Prostate gland (tissue), 2 donors: Measurements from ENCODE around the gene ADGRE1. TPM values are rescaled to one million over a fixed set of nuclear protein-coding genes. Genes with fewer than 3 reads are reported as not detected.
A peak's percentile ranks its signal among the peaks of the same experiment; 100 is the strongest.

Experiments used
- DNase-seq: peaks from one replicate; pipeline ENCODE4 v3.0.0-alpha.2; 2019; ENCODE audit warnings: low spot score
- H3K27ac ChIP-seq, 2 donors: fragments of 200-600 bp; sonication (generic); 2 replicates each; pipeline ENCODE4 v1.5.1; 2017 to 2019
- H3K27me3 ChIP-seq: fragments of 200-600 bp; sonication (generic); replicated peaks from 2 replicates; pipeline ENCODE4 v1.5.1; 2019; ENCODE audit not compliant: insufficient read depth
- H3K36me3 ChIP-seq, 2 donors: fragments of 200-600 bp; sonication (generic); 1 replicate in 1 of 2; 2 replicates in 1 of 2; pipeline versions ENCODE4 v1.5.1 to v1.8.1; 2017 to 2019
- H3K4me1 ChIP-seq: fragments of 200-600 bp; sonication (generic); replicated peaks from 2 replicates; pipeline ENCODE4 v1.5.1; 2019
- H3K4me3 ChIP-seq, 2 donors: fragments of 200-600 bp; sonication (generic); 2 replicates each; pipeline ENCODE4 v1.5.1; 2017 to 2019
- H3K9me3 ChIP-seq: fragments of 200-600 bp; sonication (generic); 2 replicates; pipeline ENCODE4 v1.5.1; 2017
- POLR2A ChIP-seq: fragments of 450-650 bp; IDR thresholded peaks from one replicate; pipeline ENCODE4 v1.6.1; 2016; ENCODE audit warnings: antibody characterized with exemption, mild to moderate bottlenecking
- POLR2AphosphoS5 ChIP-seq: sonication (generic); formaldehyde crosslinking; IDR thresholded peaks from one replicate; pipeline ENCODE4 v1.6.1; 2017; ENCODE audit warnings: antibody characterized with exemption
- WGBS: methylation state at CpG from one replicate; pipeline ENCODE4 v1.1.5; 2018; 5-methylcytosine and 5-hydroxymethylcytosine counted together
- intact Hi-C: fragments of 100-400 bp; cut with DNase I; formaldehyde crosslinking; loops from one replicate; pipeline ENCODE4 v1.14.2; 2022
- total RNA-seq, 2 donors: library from RNA; depleted of rRNA; stranded (reverse); fragments of >200 nt; gene quantifications; one replicate each; pipeline ENCODE4 v1.1.0, GENCODE V29; 2016
- TF ChIP-seq, protein P1 (sequence below), 4 experiments: fragments of 200-600 bp in 2 of 4; fragments of 450-650 bp in 2 of 4; sonication (generic) in 2 of 4; IDR thresholded peaks; 1 replicate in 3 of 4; 2 replicates in 1 of 4; pipeline ENCODE4 v1.5.1; 2016 to 2019; ENCODE audit warnings: antibody characterized with exemption in 4 of 4, mild to moderate bottlenecking in 2 of 4, moderate library complexity in 2 of 4

Gene ADGRE1
- total RNA-seq, 2 donors from 2014 or later = 1.2 TPM; not detected in 1

DNA sequence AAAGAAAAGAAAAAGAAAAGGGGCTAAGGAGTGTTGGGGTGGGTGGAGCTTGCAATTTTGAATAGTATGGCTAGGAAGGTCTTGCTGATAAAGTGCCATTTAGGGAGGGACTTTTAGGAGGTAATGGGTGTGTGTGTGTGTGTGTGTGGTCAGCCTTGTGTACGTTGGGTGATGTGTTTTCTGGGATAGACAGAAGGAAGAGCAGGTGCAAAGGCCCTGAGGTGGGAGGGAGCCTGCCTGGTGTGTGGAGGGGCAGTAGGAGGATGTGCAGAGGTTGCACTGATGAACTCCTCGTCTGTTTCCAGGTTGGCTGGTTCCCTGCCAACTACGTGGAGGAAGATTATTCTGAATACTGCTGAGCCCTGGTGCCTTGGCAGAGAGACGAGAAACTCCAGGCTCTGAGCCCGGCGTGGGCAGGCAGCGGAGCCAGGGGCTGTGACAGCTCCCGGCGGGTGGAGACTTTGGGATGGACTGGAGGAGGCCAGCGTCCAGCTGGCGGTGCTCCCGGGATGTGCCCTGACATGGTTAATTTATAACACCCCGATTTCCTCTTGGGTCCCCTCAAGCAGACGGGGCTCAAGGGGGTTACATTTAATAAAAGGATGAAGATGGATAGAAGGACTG is 30.5 kb upstream of the ADGRE1 start:
- TF ChIP-seq, protein P1, sequence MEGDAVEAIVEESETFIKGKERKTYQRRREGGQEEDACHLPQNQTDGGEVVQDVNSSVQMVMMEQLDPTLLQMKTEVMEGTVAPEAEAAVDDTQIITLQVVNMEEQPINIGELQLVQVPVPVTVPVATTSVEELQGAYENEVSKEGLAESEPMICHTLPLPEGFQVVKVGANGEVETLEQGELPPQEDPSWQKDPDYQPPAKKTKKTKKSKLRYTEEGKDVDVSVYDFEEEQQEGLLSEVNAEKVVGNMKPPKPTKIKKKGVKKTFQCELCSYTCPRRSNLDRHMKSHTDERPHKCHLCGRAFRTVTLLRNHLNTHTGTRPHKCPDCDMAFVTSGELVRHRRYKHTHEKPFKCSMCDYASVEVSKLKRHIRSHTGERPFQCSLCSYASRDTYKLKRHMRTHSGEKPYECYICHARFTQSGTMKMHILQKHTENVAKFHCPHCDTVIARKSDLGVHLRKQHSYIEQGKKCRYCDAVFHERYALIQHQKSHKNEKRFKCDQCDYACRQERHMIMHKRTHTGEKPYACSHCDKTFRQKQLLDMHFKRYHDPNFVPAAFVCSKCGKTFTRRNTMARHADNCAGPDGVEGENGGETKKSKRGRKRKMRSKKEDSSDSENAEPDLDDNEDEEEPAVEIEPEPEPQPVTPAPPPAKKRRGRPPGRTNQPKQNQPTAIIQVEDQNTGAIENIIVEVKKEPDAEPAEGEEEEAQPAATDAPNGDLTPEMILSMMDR (IDR thresholded peaks at IDR 0.05) = no peak
- TF ChIP-seq POLR2A = no peak
- TF ChIP-seq POLR2AphosphoS5 = no peak
- Histone ChIP-seq H3K4me3 (no peak overlapping the region), H3K36me3 (no peaks in the 10 kb centered on the region), H3K4me1 (no peaks in the 10 kb centered on the region), H3K27ac (no peak overlapping the region), H3K9me3 (no peaks in the 10 kb centered on the region), H3K27me3 (no peaks in the 10 kb centered on the region)
- intact Hi-C loops = no loop called here
- 13% methylated on average over 14 of the region's 14 CpGs for WGBS
- no peak for DNase-seq

- WGBS = 83% methylated on average over 10 of the region's 10 CpGs
- Histone ChIP-seq H3K4me3 (no peak overlapping the region), H3K27me3 (no peaks in the 10 kb centered on the region), H3K9me3 (no peaks in the 10 kb centered on the region), H3K36me3 (no peaks in the 10 kb centered on the region), H3K27ac (no peak overlapping the region), H3K4me1 (no peaks in the 10 kb centered on the region)
- intact Hi-C loops = loop anchor here (2.0 to 5.0 kb wide), 3 partner anchors 124 to 345 kb away; partner anchors contain the start of genes GPR108 and TRIP10
- no peak for DNase-seq
- TF ChIP-seq, protein P1 (IDR thresholded peaks at IDR 0.05) = no peak
- TF ChIP-seq POLR2AphosphoS5 (no peak), POLR2A (no peak)
Measured at GRCh38 chr19:6861683-6862286, 25.6 kb upstream of the ADGRE1 start.

DNA sequence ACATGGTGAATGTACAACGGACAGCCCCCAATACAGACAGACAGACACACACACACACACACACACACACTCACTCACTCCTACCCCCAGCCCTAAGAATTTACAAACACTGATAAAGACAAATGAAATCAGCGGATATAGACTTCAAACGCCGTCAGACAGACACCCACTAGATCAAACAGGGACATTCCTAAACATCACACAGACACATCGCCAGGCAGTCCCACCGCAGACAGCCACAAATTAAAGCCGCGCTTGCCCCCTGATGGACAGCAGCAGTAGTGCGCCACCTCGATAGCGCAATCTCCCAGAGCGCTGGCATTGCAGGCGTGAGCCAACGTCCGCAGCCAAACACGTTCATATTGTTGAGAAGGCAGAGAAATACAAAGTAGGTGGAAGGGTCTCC is 24.7 kb upstream of the ADGRE1 start:
- WGBS = 5% methylated on average over 16 of the region's 16 CpGs
- no peak overlapping the region for H3K4me3 ChIP-seq
- intact Hi-C loops = loop anchor here (2.0 to 5.0 kb wide), 3 partner anchors 125 to 346 kb away; partner anchors contain the start of genes GPR108 and TRIP10
- H3K36me3 ChIP-seq = no peaks in the 10 kb centered on the region
- peak; percentile 79 for DNase-seq
- no peaks in the 10 kb centered on the region for H3K4me1 ChIP-seq
- H3K27ac ChIP-seq = peak overlapping the region; percentile 1 to 18
- H3K27me3 ChIP-seq = no peaks in the 10 kb centered on the region
- TF ChIP-seq POLR2AphosphoS5 (peak; percentile 63), POLR2A (no peak)
- TF ChIP-seq, protein P1 (IDR thresholded peaks at IDR 0.05) = peak; percentile 78 to 96 (median 92)
- H3K9me3 ChIP-seq = no peaks in the 10 kb centered on the region

- WGBS = 69% methylated on average over 9 of the region's 9 CpGs
- H3K36me3 ChIP-seq = no peaks in the 10 kb centered on the region
Measured at GRCh38 chr19:6864325-6864940, 22.9 kb upstream of the ADGRE1 start.

More at GRCh38 chr19:6864325-6864940, 22.9 kb upstream of the ADGRE1 start:
- Histone ChIP-seq H3K4me3 (no peak overlapping the region), H3K27ac (no peak overlapping the region), H3K27me3 (no peaks in the 10 kb centered on the region), H3K9me3 (no peaks in the 10 kb centered on the region), H3K4me1 (no peaks in the 10 kb centered on the region)
- no peak for DNase-seq
- intact Hi-C loops = loop anchor here (5.0 kb wide), 1 partner anchor 127 kb away; the partner anchor contains the start of genes GPR108 and TRIP10
- TF ChIP-seq POLR2AphosphoS5 = no peak
- TF ChIP-seq POLR2A = no peak
- TF ChIP-seq, protein P1 (IDR thresholded peaks at IDR 0.05) = no peak
